Suppressor macrophage treated with lipopolysaccharide for 1 hour (primary cell): ENCODE measurements around the gene CPT1A.

Experiments used
- DNase-seq, 3 donors: peaks; one replicate each; pipeline ENCODE4 v3.0.0-alpha.2; 2020 to 2022

The CPT1A gene

DNA sequence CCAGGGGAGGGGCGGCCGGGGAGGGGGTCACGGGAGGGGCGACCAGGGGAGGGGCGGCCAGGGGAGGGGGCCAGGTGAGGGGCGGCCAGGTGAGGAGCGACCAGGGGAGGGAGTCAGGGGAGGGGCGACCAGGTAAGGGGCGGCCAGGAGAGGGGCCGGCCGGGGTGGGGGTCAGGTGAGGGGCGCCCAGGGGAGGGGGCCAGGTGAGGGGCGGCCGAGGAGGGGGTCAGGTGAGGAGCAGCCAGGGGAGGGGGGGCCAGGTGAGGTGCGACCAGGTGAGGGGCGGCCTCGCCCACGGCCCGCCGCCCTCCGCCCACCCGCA is 90.8 kb downstream of the CPT1A start:
- DNase-seq: no peak

DNA sequence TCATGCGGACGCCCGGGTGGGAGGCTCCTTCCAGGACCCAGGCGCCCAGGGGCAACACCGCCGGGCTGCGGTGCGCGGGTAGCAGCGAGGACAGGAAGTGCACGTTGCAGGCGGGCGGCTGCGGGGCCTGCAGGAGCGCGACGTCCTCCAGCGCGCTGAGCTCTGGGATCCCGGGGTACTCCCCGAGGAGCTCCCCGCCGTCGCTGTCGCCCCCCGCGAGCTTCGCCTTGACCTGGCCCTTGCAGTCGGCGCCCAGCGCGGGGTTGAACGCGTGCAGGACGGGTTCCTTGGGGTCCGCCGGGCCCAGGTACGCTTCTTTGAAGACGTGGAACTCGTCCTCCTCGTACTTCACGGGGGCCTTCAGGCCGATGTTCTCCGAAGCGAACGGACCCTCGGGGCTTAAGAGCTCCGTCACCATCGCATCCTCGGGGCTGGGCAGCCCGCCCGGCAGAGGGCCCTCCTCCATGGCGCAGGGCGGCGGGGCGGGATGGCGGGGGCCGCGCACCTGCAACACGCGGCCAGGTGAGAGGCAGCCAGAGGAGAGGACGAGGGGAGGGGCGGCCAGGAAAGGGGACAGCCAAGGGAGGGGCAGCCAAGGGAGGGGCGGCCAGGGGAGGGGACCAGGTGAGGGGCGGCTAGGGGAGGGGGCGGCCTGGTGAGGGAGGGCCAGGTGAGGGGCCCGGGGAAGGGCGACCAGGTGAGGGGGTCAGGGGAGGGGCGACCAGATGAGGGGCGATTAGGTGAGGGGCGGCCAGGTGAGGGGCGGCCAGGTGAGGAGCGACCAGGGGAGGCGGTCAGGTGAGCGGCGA is 91.3 kb downstream of the CPT1A start:
- DNase-seq: peak in 1 of 3 donors; percentile 17

DNA sequence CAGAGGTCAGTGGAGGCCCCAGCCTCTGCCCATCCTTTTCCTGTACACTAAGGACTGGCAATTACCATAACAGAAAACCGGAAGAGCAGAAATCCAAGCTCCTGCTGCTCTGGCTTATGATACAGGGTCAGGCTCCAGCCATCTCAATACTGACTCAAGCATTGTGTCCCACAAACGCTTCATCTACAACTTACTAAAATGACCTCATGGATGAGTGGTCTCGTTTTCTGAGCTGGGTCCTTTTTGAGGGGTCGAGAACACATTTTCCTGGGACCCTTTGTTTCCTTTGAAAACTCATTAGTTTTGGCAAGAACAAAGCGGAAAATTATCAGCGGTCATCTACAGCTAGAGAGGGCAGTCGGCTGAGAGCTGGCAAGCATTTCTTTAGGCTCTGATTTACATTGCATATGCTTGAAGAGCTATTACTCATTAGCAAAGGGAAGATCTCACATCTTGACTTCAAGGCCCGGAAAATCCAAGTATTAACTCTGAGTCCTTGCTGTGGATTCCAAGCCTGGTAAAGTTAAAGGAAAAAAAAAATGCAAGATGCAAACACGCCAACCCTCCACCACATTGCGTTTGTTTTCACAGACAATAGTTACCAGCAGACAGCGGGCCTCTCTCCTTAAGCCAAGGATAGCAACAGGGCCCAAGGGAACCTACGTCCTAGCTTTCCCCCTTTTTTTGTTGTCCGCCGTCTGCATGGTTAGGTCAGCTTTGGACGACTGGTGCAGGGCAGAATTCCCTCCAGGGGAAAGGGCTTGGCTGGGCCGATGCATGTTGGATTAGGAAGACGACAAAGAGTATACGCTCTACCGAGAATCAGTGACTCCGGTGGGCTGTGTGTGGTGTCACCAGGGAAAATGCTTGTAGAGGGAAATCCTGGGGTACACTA is 92.2 kb downstream of the CPT1A start:
- DNase-seq: peak in 2 of 3 donors; percentile 10 to 42

DNA sequence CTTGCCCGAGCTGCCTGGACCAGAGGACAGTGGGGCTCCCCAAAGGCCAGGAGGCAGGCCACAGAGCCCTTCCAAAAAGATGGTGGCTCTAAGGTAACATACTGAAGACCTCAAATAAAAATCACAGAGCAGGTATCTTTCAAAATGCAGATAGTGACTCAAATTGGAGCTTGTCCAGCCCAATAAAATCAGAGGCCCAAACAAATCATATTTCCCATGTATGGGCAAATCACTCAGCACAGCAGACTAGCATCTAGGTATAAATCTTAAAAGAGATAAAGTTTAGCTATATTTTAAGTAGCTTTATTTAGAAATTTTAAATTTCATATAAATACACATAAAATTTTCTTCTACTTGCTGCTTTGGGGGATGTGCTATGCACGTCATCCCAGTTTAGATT is 93.7 kb downstream of the CPT1A start:
- no peak for DNase-seq

DNA sequence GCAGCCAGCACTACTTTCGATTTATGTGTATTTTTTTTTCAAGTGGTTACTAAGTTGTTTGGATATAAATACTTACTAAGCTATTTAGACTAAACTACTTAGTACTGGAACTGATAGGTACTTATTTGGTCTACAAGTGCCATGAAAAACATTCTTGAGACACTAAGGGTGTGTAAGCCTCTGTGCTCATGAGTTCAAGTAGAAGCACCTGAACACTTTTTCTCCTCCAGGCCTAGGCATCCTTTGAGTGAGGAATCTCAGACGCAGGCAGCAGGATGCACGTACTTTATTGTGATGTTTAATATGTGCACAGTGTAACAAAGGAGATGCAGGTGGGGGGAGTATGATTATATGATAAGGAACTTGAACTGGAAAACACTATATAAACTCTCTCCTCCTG is 98.2 kb downstream of the CPT1A start:
- DNase-seq: no peak

DNA sequence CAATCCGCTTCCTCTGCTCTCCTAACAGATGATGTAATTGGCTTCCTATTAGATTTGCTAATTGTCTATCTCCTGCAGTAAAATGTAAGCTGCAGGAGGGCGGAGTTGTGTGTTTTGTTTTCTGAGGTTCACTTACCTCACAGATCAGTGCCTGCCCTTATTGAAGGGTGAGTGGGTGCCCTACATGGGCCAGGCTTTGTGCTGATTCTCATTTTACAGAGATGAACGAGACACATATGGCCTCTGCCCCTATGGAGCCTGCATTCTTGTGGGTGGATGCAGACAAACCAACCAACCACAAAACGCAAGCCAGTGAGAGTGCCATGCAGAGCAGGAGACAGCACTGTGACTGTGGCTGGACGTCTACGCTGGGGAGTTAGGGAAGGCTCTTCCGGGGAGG is 100.3 kb downstream of the CPT1A start:
- no peak for DNase-seq

DNA sequence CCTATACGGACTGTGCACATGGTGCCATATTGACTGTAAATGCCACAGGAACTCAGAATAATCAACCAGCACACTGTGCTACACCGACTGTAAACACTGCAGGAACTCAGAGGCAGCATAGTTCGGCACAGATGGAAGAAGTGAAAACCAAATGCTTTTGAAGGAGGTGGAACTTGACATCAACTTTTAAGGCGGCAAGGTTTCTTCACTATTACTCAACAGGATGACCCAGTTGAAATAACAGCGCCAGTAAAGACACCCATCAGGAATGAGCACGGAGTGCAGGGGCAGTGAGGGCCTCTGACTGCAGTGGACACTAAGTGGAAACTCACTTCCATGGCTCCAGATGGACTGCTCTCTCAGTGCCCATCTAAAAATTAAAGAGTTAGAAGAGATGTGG is 106.1 kb downstream of the CPT1A start:
- DNase-seq: peak; percentile 48 to 55 (median 53)

DNA sequence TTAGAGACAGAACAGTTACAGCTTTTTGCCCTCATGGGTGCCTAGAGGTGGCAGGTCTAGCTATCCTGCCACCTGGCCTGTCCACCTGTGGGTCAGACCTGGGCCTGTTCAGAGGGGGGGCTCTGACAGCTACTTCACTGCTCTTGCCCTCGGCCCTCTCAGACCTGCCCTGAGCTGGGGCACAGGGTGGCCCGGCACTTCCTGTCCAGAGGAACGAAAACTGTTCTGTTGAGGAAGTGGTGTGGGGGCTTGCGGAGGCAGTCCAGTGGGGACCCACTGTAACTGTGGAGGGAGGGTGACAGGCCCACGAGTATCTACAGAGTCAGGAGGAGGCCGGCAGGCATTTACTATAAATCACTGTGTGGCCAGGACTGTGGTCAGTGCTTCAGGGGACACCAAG is 106.6 kb downstream of the CPT1A start:
- peak; percentile 24 to 38 (median 24) for DNase-seq

DNA sequence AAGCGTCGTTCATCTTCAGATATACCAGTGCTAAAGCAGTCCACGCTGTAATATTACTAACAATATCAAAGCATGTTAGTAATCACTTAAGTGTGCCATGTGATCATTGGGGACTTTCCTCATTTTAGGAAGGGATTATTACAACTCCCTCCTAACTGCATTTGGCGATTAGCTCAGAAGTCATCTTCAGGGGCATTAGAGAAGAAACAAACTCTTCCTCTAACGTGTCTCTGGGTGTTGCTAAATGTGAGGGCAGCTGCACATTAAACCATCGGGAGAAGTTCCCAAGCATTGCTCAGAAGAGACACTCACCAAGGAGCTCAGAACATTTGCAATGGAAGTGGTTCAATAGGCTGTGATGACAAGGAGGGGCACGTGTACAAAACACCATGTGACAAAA is 107.6 kb downstream of the CPT1A start:
- peak; percentile 73 to 86 (median 75) for DNase-seq

DNA sequence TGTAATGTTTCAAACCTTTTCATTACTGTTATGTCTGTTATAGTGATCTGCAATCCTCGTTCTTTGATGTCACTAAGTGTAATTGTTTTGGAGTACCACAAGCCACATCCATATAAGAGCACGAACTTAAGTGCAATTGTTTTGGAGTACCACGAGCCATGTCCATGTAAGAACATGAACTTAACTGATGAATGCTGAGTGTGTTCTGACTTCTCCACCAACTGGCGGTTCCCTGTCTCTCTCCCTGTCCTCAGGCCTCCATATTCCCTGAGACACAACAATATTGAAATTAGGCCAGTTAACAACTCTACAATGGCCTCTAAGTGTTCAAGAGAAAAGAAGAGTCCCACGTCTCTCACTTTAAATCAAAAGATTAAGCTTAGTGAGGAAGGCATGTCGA is 113.9 kb downstream of the CPT1A start:
- DNase-seq: no peak

DNA sequence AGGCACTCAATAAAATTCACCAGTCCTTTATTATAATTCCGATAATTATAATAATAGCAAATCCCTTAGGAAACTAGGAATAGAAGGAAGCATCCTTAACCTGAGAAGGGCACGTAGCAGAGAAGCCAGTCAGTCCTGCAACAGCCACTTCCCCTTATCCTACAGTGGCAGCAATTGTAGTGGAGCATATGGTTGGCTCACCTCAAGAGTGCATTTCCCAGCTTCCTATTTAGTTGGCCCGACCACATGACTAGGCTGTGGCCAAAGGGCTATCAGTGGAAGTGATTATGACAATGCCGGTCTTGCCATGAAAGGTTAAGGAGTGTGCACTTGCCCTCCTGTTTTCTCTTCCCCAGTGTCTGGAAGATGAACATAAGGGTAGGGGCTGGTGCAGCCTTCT is 117.4 kb downstream of the CPT1A start:
- peak; percentile 51 to 59 (median 55) for DNase-seq

DNA sequence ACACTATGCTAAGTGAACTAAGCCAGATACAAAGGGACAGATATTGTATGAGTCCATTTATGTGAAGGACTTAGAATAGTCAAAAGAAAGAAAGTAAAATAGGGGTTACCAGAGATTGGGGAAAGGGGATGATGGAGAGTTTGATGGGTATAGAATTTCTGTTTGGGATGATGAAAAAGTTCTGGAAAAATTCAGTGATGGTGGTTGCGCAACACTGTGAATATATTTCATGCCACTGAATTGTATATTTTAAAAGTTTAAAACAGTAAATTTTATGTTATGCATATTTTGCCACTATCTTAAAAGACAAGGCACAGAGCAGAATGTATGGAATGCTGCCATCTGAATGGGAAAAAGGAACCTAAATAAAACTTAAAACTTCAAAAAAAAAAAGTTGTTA is 119.6 kb downstream of the CPT1A start:
- no peak for DNase-seq

DNA sequence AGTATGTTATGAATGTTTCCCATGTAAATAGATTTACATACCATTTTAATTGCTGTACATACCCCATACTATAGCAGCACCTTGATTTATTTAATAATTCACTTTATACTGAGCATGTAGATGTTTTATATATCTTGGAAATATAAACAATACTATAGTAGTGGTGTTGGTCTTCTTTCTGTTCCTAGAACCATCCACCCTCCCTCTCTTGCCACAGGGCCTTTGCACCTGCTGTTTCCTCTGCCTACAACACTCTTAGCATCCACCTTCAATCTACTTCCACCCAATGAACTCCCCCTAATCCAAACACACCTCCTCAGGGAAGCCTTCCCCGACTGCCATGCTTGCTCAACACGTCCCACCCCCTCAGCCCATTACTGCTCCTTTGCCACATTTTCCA is 120.6 kb downstream of the CPT1A start:
- no peak for DNase-seq

DNA sequence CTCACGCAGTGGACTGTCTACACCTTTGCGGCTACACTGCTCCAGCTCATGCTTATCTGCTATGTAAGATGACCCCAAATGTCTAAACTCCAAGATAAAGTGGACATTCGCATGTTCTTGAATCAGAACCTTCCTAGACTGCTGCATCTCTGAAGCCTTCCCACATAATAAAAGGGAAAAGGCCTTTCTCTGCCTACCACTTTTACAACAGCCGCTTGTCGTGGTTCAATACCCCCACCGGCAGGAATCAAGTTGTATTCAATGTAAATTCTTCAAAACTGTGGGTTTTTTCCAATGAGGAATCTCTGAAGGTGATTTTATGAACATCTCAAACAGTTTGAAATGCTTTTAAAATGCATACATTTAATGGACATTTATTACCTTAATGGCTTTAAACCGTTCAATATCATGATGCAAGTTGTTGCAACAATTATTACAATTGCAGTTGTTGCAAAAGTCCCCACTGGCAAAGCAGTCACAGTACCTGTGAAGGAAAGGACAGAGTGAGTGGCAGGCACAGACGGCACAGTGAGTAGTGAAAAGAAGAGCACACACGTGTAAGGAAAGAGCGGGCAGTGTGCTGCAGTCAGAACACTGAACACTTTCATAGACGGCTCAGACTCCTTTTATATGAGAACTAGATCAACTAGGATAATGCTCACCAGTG is 126.1 kb downstream of the CPT1A start:
- DNase-seq: no peak

DNA sequence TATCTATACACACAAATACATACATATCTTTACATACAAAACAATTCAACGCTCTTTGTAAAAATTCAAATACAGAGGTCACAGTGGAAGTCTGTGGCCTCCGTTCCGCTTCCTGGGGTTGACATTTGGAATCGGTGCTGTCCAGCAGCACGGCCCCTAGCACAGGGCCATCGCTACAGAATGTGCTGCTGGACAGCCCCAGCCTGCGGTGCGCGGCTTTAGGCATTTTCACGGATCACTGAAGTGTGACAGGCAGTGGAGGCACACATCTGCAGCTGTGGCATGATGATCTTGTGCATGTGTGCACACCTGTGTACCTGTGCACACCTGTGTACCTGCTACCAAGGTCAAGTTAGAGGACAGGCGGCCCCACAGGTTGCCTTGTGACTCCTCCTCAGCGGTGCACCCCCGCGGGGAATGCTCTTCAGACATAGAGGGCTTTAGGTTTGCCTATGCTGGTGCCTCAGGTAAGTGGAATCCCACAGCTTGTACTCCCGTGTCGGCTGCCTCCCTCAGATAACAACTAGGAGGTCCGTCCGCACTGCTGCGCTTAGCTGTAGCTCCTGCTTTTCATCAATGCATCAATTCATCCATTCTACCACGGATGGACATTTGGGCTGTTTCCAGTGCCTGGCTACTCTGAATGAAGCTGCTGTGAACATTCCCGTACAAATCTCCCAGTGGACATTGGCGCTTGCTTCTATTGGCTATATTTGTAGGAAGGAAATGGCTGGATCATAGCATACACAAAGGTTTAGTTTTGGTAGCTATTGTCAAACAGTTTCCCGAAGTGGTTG is 127.5 kb downstream of the CPT1A start:
- no peak for DNase-seq

DNA sequence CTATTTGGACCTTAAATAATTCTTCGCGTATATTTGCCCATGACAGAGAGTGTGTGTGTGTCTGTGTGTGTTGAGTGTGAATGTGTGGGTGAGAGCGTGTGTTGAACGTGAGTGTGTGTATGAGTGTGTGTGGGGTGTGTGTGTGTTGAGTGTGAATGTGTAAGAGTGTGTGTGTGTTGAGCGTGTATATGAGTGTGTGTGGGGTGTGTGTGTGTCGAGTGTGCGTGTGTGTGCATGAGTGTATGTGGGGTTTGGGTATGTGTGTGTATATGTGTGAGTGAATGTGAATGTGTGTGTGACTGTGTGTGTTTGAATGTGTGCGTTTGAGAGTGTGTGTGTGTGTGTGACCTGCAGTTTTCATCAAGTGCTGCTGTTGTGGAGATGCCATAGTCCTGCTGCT is 130.6 kb downstream of the CPT1A start:
- DNase-seq: no peak

DNA sequence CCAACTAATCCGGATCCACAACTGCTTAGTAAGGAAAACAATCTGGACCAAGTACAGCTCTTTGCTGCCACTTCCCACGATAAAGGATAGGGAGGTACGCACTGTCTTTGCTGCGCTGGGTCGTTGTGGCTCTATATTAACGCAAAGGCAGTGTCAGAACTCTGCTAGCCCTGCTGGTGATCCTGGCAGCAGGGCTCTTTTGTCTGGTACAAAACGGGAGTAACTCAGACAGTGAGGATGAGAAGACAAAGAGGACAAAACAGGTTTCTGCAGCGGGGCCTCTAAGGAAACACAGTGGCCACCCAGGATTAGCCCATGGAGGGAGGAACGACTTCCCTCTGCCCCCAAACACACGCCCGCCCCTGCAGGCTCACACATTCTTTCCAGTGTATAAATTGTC is 131.3 kb downstream of the CPT1A start:
- DNase-seq: no peak

DNA sequence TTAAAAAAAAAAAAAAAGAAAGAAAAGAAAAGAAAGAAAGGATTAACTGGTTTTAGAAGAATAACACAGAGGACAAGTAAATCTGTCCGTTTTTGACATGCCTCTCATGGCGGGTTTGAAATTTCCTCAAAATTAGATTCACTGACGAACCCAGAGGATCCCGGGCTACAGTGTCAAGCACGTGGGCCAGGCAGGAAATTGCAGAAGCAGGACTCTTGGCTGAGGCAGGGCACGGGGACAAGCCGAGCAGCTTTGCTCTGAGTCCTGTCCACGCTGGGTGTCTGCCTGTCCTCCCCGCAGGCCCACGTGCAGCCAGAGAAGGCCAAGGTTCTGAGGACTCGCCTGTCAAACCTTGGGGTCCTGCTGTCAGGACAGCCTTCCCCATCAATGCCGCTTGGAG is 132.7 kb downstream of the CPT1A start:
- DNase-seq: peak; percentile 35 to 49 (median 43)

DNA sequence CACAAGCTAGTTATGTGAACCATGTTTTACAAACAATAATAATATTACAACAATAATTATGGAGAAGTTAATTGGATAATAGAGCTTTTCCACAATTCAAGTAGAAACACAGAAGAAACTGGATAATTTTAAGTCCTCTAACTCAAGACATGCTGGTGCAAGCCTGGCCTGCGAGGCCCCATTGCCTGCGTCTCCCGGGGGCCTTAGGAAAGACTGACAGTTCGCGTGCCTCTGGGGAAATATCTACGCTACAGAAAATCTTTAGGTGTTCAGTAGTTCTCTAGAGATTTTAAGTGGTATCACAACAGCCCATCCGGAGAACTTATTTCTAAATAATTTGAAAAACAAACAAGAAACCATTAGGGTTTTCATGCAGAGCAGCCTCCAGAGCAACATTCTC is 134.2 kb downstream of the CPT1A start:
- DNase-seq: no peak

DNA sequence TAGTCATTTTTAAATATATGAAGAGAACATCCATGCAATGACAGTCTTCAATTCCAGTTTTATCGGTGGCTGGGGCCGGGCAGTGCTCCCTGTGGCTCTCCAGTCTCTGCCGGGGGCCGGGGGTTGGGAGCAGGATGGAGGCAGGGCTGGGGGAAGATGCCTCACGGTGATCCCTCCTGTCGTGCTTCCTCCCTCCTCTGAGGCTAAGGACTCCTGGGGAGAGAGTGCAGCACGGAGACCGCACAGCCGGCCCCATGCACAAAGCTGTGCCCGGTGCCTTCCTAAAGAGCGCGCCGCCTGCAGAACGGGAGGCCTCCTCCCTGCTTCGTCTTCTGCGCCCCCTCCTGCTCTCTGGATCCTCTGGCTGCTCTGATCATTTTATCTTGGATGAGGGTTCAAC is 136.8 kb downstream of the CPT1A start:
- DNase-seq: no peak
